ENCODE data around the gene PTPN6.

Gene PTPN6

DNA sequence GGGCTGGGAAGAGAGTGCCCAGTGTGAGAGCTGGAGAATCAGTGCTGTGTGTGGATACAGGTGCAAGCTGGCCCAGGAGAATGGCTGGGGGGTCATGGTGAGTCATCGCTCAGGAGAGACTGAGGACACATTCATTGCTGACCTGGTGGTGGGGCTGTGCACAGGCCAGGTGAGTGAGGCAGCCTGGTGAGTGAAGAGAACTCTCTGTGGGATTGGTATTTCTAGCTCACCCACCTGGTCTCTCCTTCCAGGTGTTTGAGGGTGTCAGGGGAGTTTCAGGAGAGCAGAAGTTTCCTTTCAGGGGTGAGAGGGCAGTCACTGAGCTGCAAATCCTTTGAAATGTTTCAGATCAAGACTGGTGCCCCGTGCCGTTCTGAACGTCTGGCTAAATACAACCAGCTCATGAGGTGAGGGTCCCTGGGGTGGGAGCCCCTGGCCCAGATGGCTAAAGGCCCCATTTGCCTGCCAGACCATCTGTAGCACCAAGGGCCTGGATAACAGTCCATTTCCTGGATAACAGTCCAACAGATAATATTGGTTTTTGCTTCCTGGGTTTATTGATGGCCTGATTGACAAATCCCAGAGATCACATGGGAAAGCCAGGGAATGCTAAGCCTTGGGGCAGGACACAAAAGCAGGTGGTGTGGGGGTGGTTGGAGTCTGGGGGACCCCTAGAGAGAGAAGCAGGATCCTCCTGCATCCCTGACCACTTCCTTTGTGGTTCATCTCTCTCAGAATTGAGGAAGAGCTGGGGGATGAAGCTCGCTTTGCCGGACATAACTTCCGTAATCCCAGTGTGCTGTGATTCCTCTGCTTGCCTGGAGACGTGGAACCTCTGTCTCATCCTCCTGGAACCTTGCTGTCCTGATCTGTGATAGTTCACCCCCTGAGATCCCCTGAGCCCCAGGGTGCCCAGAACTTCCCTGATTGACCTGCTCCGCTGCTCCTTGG, 28.9 kb upstream of the PTPN6 start:
- DNase-seq (ENCODE audit: low read depth) = no peak
- H3K4me3 ChIP-seq (ENCODE audit: low read depth, low read length) = no peak overlapping the region

DNA sequence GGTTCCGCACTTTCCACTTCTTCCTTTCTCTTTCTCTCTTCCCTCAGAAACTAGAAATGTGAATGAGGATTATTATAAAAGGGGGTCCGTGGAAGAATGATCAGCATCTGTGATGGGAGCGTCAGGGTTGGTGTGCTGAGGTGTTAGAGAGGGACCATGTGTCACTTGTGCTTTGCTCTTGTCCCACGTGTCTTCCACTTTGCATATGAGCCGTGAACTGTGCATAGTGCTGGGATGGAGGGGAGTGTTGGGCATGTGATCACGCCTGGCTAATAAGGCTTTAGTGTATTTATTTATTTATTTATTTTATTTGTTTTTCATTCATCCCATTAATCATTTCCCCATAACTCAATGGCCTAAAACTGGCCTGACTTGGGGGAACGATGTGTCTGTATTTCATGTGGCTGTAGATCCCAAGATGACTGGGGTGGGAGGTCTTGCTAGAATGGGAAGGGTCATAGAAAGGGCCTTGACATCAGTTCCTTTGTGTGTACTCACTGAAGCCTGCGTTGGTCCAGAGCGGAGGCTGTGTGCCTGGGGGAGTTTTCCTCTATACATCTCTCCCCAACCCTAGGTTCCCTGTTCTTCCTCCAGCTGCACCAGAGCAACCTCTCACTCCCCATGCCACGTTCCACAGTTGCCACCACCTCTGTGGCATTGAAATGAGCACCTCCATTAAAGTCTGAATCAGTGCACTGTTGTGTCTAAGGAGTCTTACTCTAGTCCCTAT, 28.0 kb upstream of the PTPN6 start:
- no peak for DNase-seq (ENCODE audit: low read depth)
- H3K4me3 ChIP-seq (ENCODE audit: low read depth, low read length) = no peak overlapping the region

DNA sequence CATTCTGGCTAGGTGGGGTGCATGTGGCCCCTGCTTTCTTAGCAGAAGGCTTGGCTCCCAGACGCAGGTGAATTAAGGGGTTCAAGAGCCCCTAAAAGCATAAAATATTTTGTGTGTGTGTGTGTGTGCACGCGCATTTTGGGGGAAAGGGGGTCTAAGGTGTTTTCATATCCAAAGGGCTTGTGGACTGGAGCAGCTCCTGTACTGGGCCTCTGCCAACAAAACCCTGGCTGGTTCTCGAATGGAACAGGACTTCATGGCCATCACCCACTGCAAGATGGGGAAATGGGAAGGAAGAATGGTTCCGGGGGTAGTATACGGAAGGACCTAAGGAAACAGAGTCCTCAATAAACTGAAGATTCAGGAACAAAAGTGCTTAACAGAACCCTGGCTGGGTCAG, 27.3 kb upstream of the PTPN6 start:
- DNase-seq (ENCODE audit: low read depth) = no peak
- H3K4me3 ChIP-seq (ENCODE audit: low read depth, low read length) = no peak overlapping the region

DNA sequence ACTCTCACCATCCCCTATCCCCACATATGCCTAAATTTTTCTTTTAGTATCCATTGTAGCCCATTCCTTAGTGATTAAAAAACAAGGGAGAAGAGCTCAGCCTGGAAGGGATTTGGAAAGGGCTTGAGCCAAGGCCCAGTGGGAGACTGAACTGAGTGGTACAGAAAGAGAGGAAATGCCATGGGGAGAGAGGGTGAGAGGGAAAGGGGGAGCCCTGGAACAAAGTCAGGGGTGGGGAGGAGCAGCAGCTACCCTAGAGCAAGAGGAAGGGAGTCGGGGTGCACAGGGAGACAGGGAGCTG, 26.0 kb upstream of the PTPN6 start:
- DNase-seq (ENCODE audit: low read depth) = no peak
- H3K4me3 ChIP-seq (ENCODE audit: low read depth, low read length) = no peak overlapping the region

DNA sequence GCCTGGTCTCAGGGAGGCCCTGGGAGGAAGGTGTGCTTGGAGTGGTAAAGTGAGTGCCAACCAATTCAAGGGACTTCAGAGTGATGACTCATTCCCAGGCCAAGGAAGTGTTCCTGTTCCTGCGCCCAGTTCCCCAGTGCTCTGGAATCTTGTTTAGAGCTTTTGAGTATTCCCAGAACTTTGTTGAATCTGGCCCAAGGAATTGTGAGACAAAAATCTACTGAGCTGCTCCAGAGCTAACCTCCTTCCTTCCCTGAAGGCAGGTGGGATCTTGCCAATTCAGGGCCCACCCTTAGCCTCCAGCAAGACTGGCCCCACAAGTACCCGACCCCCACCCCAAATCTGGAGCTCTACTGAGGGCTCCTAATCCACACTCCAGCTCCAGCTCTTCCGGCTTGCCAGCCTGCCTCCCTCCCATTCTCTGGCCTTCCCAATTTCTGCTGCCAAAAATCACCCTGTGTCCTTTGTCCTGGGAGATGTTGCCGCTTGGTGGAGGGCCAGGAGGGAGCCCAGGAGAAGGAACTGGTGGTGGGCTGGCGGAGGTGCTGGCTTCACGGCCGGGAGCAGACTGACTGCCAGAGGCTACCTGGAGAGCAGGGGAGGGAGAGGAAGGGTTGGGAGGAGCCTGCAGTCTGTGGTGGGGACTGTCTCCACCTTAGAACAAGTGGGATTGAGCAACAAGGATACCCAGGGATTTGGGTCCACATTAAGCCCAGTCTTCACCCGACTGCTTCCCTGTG, 25.4 kb upstream of the PTPN6 start:
- peak; percentile 68 for DNase-seq (ENCODE audit: low read depth)
- H3K4me3 ChIP-seq (ENCODE audit: low read depth, low read length) = peak overlapping the region; percentile 39

DNA sequence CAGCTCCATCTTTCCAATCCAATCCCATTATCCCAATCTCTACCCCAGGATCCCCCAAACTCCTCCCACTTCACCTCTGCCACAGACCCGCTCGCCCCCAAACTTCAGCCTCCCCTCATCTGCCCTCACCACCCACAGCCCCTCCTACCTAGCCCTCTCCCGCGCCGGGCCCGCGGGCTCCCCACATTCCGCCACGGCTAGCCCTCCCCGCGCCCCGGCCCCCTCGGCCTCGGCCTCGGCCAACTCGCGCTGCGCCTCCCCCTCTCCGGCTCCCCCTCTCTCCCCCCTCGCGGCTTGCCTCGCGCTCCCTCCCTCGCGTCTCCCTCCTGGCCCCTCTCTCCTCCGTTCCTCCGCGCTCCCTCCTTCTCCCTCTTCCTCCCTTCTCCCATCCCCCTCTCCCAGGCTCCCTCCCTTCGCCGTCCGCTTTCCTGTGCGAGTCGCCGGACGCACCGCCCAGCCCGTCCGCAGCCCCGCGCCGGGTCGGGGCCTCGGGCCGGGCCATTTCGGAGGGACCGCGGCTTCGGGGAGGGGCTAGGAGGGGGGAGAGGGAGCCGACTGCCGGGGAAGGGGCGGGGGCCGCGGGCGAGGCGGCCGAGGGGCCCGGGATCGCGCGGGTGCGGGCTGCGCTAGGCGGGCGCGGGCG, 23.7 kb upstream of the PTPN6 start, which contains the start of gene ATN1:
TSS of gene ATN1 (plus strand) at position 581 of the 643 bp plus-strand sequence. CDS start 6,043 bp downstream, outside the sequence.
- peak; percentile 37 for DNase-seq (ENCODE audit: low read depth)
- peak within 1 kb of the TSS; percentile 85 for H3K4me3 ChIP-seq (ENCODE audit: low read depth, low read length)

DNA sequence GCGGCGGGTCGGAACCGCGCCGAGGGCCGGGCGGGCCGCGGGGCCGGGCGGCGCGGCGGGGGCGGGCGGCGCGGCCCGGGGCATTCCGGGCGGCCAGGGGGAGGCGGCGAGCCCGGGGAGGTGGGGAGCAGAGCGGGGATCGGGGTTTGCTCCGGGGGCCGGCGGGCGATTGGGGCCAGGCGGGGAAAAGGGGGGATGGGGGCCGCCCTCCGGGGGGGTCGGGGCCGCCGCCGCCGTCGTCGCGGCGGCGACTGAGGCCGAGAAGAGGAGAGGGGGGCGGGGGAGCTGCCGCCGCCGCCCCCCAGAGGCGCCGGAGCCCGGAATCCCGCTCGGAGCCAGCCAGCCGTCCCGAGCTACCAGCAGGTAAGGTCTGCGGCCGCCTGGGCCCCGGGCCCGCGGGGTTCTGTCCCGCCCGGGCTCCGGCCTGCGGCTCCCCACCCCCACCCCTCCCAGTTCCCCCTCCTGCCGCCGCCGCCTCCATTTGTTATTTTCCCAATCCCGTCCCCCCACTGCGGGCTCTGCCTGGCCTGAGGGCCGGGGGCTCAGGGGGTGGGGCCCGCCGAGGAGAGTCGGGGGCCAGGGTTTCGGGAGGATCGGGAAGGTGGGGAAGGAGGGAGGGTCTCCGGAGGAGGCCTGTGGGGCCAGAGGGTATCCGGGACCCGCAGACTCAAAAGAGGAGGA, 23.0 kb upstream of the PTPN6 start:
- no peak for DNase-seq (ENCODE audit: low read depth)
- H3K4me3 ChIP-seq (ENCODE audit: low read depth, low read length) = peak overlapping the region; percentile 85

DNA sequence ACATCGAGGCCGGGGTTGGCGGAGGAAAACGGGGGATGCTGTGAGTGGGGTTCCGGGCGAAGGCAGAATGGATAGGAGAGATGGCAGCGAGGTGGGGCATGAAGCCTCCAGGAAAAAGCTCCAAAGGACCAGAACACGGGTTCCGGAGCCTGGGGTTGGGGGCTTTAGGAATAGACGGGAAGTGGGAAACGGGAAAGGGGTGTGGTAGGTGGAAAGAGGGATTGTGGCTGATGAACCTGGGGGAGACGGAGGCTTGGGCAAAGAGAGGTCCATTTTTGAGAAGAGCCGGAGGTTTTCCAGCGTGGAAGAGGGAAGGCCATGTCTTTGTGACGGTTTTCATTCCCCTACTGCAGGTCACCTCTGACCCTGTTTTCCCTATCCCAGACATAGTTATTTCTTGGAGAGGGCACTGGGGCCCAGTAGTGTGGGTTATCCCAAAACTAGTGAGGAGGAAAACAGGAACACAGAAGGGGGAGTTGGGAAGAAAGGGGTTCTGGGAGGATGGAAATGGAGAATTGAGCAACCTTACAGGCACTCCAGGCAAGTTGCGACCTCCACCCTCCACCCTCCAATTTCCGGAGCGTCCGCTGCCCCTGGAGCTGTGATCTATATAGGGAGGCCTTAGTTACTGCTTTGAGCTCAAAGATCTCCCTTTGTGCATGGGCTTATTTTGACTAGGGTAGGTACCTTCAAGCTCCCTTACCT, 22.3 kb upstream of the PTPN6 start:
- H3K4me3 ChIP-seq (ENCODE audit: low read depth, low read length) = peak overlapping the region; percentile 85
- DNase-seq (ENCODE audit: low read depth) = no peak

DNA sequence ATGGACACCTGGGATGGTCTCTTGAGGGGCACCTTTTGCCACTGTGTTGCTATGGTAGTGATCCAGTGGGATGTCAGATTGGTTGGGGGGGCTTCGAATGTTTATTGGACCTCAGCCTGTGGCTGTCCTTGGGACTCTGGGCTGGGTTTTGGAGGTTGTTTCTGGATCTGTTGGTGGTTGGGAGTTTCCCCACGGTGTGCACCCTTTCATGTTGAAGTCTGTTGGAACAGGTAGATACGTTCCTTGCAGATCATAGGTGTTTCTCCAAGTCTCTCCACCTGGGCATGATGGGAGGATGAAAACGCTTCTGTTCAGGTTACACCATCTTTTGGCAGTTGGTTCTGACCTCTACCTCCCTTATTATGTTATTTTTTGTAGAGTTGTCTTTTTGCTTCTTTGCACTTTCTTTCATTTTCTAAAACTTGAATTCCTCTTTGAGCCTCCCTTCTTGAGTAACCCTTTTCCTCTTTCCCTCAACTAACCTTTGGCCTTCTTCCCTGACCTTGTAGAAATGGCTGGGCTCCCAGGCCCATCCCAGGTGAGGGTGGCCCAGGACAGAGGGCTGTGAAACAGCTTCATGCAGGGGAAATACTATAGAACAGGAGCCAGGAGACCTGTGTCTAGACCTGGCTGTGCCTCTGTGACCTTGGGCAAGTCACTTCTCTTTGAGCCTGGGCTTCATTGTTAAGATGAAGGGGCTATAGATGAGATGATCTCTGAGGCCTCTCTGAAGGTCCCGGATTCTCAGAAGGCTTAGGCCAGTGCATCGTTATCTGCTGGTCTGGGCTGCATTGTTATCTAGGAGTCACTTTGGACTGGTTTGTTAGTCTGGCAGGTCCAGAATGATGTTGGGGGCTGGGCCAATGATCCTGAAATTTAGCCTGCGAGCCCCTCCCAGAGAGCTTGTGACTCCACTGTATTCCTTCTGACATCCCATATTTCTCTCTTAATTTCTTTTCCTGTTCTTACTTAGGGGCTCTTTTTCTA, 21.4 kb upstream of the PTPN6 start:
- no peak for DNase-seq (ENCODE audit: low read depth)
- H3K4me3 ChIP-seq (ENCODE audit: low read depth, low read length) = peak overlapping the region; percentile 85

DNA sequence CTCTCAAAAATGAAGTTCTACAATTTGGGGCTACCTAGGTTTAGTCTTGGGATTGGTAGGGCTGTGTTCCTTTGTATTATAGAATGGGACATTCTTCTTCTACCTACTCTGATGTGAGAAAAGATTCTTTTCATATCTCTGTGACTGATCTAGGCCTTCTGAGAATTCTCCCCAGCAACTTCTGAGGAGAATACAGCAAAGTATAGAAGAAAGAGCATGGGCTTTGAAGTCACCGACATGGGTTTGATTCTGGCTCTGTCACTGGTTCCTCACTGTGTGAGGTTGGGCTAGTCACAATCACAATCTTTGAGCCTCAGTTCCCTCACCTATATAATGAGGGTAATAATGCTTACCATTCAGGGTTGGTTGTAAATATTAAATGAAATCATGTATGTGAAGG, 18.4 kb upstream of the PTPN6 start:
- no peak overlapping the region for H3K4me3 ChIP-seq (ENCODE audit: low read depth, low read length)
- DNase-seq (ENCODE audit: low read depth) = no peak

DNA sequence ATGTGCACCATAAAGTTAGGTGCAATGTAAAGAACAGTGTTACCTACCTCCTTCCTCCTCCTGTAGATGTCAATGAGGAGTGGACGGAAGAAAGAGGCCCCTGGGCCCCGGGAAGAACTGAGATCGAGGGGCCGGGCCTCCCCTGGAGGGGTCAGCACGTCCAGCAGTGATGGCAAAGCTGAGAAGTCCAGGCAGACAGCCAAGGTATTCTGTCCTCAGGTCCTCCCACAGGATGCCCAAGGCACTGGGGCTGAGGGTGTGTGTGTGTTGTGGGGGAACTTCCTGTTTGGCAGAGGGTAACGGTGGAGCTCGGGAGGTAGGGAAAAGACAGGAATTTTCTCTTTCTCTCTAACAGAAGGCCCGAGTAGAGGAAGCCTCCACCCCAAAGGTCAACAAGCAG, 17.0 kb upstream of the PTPN6 start:
- DNase-seq (ENCODE audit: low read depth) = peak; percentile 31
- no peak overlapping the region for H3K4me3 ChIP-seq (ENCODE audit: low read depth, low read length)

DNA sequence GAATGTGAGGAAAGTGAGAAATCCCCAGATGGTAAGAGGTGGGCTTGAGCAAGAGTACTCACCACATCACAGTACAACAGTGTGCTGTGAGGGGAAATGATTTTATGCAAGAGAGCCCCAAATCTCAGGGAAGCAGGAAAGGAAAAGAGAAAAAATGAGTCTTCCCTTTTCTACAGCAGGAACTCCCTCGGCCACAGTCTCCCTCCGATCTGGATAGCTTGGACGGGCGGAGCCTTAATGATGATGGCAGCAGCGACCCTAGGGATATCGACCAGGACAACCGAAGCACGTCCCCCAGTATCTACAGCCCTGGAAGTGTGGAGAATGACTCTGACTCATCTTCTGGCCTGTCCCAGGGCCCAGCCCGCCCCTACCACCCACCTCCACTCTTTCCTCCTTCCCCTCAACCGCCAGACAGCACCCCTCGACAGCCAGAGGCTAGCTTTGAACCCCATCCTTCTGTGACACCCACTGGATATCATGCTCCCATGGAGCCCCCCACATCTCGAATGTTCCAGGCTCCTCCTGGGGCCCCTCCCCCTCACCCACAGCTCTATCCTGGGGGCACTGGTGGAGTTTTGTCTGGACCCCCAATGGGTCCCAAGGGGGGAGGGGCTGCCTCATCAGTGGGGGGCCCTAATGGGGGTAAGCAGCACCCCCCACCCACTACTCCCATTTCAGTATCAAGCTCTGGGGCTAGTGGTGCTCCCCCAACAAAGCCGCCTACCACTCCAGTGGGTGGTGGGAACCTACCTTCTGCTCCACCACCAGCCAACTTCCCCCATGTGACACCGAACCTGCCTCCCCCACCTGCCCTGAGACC, 15.6 kb upstream of the PTPN6 start:
- H3K4me3 ChIP-seq (ENCODE audit: low read depth, low read length) = no peak overlapping the region
- DNase-seq (ENCODE audit: low read depth) = peak; percentile 34

DNA sequence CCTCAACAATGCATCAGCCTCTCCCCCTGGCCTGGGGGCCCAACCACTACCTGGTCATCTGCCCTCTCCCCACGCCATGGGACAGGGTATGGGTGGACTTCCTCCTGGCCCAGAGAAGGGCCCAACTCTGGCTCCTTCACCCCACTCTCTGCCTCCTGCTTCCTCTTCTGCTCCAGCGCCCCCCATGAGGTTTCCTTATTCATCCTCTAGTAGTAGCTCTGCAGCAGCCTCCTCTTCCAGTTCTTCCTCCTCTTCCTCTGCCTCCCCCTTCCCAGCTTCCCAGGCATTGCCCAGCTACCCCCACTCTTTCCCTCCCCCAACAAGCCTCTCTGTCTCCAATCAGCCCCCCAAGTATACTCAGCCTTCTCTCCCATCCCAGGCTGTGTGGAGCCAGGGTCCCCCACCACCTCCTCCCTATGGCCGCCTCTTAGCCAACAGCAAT, 14.9 kb upstream of the PTPN6 start:
- no peak overlapping the region for H3K4me3 ChIP-seq (ENCODE audit: low read depth, low read length)

DNA sequence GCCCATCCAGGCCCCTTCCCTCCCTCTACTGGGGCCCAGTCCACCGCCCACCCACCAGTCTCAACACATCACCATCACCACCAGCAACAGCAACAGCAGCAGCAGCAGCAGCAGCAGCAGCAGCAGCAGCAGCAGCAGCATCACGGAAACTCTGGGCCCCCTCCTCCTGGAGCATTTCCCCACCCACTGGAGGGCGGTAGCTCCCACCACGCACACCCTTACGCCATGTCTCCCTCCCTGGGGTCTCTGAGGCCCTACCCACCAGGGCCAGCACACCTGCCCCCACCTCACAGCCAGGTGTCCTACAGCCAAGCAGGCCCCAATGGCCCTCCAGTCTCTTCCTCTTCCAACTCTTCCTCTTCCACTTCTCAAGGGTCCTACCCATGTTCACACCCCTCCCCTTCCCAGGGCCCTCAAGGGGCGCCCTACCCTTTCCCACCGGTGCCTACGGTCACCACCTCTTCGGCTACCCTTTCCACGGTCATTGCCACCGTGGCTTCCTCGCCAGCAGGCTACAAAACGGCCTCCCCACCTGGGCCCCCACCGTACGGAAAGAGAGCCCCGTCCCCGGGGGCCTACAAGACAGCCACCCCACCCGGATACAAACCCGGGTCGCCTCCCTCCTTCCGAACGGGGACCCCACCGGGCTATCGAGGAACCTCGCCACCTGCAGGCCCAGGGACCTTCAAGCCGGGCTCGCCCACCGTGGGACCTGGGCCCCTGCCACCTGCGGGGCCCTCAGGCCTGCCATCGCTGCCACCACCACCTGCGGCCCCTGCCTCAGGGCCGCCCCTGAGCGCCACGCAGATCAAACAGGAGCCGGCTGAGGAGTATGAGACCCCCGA, 14.3 kb upstream of the PTPN6 start:
- no peak for DNase-seq (ENCODE audit: low read depth)
- peak overlapping the region; percentile 59 for H3K4me3 ChIP-seq (ENCODE audit: low read depth, low read length)

More for the DNA sequence above, 14.9 kb upstream of the PTPN6 start:
- no peak for DNase-seq (ENCODE audit: low read depth)

DNA sequence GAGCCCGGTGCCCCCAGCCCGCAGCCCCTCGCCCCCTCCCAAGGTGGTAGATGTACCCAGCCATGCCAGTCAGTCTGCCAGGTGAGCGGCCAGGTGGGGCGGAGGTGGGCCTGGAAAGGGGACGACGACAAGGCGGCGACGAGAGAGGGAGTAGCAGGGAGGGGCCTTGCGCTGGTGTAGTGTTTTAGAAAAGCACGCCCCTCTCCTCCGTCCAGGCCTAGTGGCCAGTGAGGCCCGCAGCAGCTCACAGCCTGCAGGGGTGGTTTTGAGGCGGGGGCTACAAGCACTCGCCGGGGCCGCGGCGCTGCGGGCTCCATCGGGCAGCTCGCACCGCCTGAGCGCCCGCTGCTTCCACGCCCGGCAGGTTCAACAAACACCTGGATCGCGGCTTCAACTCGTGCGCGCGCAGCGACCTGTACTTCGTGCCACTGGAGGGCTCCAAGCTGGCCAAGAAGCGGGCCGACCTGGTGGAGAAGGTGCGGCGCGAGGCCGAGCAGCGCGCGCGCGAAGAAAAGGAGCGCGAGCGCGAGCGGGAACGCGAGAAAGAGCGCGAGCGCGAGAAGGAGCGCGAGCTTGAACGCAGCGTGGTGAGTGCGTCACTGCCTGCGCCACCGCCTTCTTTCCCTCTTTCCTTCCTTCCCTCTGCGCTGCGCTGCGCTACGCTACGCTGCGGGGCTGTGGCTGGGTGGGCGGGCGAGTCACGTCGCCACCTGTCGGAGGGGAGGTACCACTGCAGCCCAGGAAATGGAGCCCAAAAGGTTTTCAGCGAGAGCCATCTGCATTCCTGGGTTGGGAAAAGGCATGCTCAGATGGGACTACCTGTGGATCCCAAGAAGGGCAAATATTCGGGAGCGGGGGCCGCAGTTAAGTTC, 13.4 kb upstream of the PTPN6 start:
- peak overlapping the region; percentile 59 for H3K4me3 ChIP-seq (ENCODE audit: low read depth, low read length)
- peak; percentile 75 for DNase-seq (ENCODE audit: low read depth)

All from skeletal muscle cell (primary cell).